Measurements from ENCODE around the gene FARP1.

FARP1 gene

DNA sequence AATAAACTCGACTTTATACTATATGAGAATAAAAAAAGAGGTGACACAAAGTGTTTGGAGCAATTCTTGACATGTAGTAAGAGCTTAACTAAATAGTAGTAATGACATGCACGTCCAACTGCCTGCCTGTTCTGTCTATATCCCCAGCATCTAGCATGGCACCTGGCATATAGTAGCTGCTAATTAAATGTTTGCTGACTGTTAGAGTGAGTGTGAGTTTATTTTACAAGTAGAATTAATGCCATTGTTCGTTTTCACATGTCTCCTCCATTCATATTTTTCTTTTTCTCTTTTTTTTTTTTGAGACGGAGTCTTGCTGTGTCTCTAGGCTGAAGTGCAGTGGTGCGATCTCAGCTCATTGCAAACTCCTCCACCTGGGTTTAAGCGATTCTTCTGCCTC is 72.6 kb downstream of the FARP1 start:
- TF ChIP-seq, protein P1, sequence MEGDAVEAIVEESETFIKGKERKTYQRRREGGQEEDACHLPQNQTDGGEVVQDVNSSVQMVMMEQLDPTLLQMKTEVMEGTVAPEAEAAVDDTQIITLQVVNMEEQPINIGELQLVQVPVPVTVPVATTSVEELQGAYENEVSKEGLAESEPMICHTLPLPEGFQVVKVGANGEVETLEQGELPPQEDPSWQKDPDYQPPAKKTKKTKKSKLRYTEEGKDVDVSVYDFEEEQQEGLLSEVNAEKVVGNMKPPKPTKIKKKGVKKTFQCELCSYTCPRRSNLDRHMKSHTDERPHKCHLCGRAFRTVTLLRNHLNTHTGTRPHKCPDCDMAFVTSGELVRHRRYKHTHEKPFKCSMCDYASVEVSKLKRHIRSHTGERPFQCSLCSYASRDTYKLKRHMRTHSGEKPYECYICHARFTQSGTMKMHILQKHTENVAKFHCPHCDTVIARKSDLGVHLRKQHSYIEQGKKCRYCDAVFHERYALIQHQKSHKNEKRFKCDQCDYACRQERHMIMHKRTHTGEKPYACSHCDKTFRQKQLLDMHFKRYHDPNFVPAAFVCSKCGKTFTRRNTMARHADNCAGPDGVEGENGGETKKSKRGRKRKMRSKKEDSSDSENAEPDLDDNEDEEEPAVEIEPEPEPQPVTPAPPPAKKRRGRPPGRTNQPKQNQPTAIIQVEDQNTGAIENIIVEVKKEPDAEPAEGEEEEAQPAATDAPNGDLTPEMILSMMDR (IDR thresholded peaks at IDR 0.05; ENCODE audit: borderline replicate concordance, insufficient read depth, low read depth, low read length), result no peak
- H3K4me3 ChIP-seq (ENCODE audit: low read depth, low read length), result no peak overlapping the region

DNA sequence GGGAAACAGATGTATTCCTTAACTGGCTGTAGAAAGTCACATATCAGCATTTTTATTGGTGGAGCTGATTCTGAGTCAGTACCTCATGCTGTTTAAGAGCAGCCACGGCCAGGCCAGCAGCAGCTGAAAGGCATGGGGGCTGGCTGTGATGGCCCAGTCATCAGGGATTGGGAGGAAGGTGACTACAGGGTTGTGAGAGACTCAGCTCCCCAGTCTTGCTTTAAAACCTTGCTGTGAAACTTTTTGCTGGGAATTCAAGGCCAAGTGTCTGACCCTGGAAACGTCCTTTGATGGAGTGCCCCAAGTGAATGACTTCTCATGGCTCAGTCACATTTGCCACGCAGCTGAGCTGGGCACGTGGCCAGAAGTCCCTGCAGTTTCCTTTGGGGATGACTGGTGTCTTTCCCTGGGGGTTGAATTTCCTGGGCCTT is 73.3 kb downstream of the FARP1 start:
- TF ChIP-seq, protein P1 (IDR thresholded peaks at IDR 0.05; ENCODE audit: borderline replicate concordance, insufficient read depth, low read depth, low read length), result no peak

DNA sequence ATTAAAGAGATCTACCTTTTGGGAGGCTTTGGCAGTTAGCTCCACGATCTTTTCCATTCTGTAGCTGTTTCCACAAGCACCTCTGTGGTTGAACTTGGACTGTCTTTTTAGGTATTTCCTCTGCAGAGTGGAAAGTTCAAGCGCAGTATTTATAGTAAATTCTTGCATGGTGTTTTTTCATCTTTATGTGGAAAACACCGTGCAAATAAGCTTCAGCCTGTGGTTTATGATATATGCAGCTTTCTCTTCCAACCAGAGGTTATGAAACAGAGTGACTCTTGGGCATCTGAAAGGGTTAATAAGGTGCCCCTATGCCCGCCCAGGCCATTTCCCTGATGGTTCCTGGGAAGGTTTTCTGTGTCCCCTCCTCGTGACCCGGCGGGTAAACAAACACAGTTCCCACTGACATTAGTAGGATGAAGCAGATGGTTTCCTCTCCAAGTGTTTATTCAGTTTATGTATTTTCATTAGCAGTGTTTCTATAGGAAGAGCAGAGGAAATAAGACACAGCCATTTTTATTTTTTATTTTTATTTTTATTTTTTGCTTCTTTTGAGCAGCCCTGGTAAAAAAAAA is 73.9 kb downstream of the FARP1 start:
- TF ChIP-seq, protein P1 (IDR thresholded peaks at IDR 0.05; ENCODE audit: borderline replicate concordance, insufficient read depth, low read depth, low read length), result no peak
- no peak overlapping the region for H3K4me3 ChIP-seq (ENCODE audit: low read depth, low read length)

More for the DNA sequence above, 73.3 kb downstream of the FARP1 start:
- H3K4me3 ChIP-seq (ENCODE audit: low read depth, low read length), result no peak overlapping the region

- TF ChIP-seq, protein P1 (IDR thresholded peaks at IDR 0.05; ENCODE audit: borderline replicate concordance, insufficient read depth, low read depth, low read length), result no peak
- no peak overlapping the region for H3K4me3 ChIP-seq (ENCODE audit: low read depth, low read length)
Observed at GRCh38 chr13:98217597-98217996, 74.7 kb downstream of the FARP1 start.

DNA sequence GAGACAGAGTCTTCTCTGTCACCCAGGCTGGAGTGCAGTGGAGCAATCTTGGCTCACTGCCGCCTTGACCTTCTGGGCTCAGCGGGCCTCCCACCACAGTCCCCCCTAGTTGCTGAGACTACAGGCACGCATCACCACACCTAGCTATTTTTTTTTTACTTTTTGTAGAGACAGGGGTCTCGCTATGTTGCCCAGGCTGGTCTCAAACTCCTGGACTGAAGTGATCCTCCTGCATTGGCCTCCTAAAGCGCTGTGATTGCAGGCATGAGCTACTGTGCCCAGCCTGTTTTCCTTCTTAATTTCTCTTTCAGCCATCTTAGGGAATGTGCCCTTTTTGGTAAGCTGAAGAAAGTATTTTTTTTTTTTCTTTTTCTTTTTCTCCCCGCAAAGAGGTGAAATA is 76.8 kb downstream of the FARP1 start:
- H3K4me3 ChIP-seq (ENCODE audit: low read depth, low read length), result no peak overlapping the region
- TF ChIP-seq, protein P1 (IDR thresholded peaks at IDR 0.05; ENCODE audit: borderline replicate concordance, insufficient read depth, low read depth, low read length), result no peak

DNA sequence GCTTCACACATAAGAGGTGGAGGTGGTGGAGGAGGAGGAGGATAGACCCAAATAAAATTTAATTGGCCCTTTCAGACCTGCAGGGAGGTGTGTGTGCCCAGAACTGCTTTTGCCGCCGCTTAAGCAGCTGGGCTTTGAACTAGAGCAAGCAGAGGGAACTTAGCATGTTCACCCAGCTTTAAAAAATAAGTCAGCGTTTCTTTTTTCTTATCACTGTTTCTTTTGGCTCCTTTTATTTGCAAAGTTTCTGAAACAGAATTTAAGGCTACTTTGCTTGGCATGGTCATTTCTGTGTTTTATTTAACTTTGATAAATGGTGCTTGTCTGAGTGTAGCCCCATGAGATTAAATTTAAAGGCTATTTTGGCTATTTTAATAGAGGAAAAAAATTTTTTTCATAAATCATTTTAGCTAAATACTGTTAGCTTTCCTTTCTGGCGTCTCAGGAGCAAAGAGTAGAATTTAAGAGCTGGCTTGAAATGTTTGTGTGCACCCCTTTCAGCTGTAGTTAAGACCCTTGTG is 77.4 kb downstream of the FARP1 start:
- no peak overlapping the region for H3K4me3 ChIP-seq (ENCODE audit: low read depth, low read length)
- TF ChIP-seq, protein P1 (IDR thresholded peaks at IDR 0.05; ENCODE audit: borderline replicate concordance, insufficient read depth, low read depth, low read length), result no peak

GRCh38 chr13:98221234-98221633 is 78.3 kb downstream of the FARP1 start:
- TF ChIP-seq, protein P1 (IDR thresholded peaks at IDR 0.05; ENCODE audit: borderline replicate concordance, insufficient read depth, low read depth, low read length), result no peak
- H3K4me3 ChIP-seq (ENCODE audit: low read depth, low read length), result no peak overlapping the region

Data from GM12875 (cell line).